A549 (cell line): Measurements from ENCODE around the gene BUB1B.

ENCODE experiments used
- JUN ChIP-seq, 2 experiments: fragments of >200 bp; sonication (Bioruptor Twin); formaldehyde crosslinking; IDR thresholded peaks; 2 replicates in 1 of 2; 3 replicates in 1 of 2; pipeline ENCODE4 v1.6.1; 2016 to 2017
- RAD21 ChIP-seq, 2 experiments: fragments of >200 bp in 1 of 2; sonication (Bioruptor Twin) in 1 of 2; formaldehyde crosslinking in 1 of 2; IDR thresholded peaks in 1 of 2; conservative IDR thresholded peaks in 1 of 2; 2 replicates in 1 of 2; 3 replicates in 1 of 2; pipeline ENCODE4 v1.6.1; 2012 to 2018; ENCODE audit warnings: inconsistent platforms in 1 of 2

DNA sequence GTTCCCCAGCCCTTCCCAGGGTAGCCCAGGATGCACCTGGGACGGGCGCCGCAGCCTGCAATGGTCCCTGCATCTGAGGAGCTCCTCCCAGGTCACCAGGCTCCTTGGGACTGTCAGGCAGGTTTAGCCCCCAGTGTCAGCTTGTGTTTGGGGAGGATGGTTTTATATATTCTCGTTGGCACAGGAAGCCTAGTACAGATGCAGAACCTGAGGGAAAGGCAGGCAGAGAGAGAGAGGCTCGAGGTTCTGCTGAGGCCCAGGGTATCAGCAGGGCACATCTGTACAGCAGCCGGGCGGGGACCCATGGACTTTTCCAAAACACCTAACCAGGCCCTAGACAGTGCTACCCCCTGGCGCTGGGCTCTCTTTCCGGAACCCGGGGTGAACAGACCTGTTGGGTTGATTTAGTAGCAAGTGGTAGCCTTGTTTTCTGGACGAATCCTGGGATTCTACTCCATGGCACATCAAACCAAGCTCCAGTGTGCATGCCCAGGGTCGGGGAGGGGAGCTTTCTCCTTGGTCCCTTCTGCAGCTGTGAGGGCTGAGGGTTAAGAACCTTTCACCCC lies 86.6 kb downstream of the BUB1B start:
- no peak for TF ChIP-seq JUN (IDR thresholded peaks at IDR 0.05)
- TF ChIP-seq RAD21 (conservative IDR thresholded peaks at IDR 0.05 in 1 of 2, IDR thresholded peaks at IDR 0.05 in 1 of 2): no peak
